Measurements from ENCODE around the gene RAET1G. TPM values are rescaled to one million over a fixed set of nuclear protein-coding genes. Genes with fewer than 3 reads are reported as not detected.
A peak's percentile ranks its signal among the peaks of the same experiment; 100 is the strongest.

RAET1G gene
- total and polyA plus RNA-seq, 9 of the 15 experiments (the other 6 are each of a cell fraction or from before 2014, with no cell fraction given), result 0.11 TPM; not detected in 8

DNA sequence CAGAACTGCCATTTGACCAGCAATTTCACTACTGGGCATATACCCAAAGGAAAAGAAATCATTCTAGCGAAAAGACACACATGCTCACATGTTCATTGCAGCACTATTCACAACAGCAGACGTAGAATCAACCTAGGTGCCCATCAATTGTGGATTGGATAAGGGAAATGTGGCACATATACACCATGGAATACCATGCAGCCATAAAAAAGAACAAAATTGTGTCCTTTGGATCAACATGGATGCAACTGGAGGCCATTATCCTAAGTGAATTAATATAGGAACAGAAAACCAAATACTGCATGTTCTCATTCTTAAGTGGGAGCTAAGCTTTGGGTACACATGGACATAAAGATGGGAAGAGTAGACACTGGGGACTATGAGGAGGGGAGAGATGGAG is 41.1 kb downstream of the RAET1G start (continued):
- TF ChIP-seq, protein P1, sequence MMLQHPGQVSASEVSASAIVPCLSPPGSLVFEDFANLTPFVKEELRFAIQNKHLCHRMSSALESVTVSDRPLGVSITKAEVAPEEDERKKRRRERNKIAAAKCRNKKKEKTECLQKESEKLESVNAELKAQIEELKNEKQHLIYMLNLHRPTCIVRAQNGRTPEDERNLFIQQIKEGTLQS (IDR thresholded peaks at IDR 0.05), result no peak
- TF ChIP-seq, protein P1 (CRISPR knock-in tag; conservative IDR thresholded peaks at IDR 0.05), result no peak
- no peak for TF ChIP-seq GABPA (tag; conservative IDR thresholded peaks at IDR 0.05; ENCODE audit: low read depth)
- TF ChIP-seq, protein P2, sequence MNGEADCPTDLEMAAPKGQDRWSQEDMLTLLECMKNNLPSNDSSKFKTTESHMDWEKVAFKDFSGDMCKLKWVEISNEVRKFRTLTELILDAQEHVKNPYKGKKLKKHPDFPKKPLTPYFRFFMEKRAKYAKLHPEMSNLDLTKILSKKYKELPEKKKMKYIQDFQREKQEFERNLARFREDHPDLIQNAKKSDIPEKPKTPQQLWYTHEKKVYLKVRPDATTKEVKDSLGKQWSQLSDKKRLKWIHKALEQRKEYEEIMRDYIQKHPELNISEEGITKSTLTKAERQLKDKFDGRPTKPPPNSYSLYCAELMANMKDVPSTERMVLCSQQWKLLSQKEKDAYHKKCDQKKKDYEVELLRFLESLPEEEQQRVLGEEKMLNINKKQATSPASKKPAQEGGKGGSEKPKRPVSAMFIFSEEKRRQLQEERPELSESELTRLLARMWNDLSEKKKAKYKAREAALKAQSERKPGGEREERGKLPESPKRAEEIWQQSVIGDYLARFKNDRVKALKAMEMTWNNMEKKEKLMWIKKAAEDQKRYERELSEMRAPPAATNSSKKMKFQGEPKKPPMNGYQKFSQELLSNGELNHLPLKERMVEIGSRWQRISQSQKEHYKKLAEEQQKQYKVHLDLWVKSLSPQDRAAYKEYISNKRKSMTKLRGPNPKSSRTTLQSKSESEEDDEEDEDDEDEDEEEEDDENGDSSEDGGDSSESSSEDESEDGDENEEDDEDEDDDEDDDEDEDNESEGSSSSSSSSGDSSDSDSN (IDR thresholded peaks at IDR 0.05; ENCODE audit: borderline replicate concordance in 1 of 2, low read depth in 2 of 2, low read length in 2 of 2), result no peak
- TF ChIP-seq, protein P3, sequence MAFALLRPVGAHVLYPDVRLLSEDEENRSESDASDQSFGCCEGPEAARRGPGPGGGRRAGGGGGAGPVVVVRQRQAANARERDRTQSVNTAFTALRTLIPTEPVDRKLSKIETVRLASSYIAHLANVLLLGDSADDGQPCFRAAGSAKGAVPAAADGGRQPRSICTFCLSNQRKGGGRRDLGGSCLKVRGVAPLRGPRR (CRISPR knock-in tag; IDR thresholded peaks at IDR 0.05), result no peak

DNA sequence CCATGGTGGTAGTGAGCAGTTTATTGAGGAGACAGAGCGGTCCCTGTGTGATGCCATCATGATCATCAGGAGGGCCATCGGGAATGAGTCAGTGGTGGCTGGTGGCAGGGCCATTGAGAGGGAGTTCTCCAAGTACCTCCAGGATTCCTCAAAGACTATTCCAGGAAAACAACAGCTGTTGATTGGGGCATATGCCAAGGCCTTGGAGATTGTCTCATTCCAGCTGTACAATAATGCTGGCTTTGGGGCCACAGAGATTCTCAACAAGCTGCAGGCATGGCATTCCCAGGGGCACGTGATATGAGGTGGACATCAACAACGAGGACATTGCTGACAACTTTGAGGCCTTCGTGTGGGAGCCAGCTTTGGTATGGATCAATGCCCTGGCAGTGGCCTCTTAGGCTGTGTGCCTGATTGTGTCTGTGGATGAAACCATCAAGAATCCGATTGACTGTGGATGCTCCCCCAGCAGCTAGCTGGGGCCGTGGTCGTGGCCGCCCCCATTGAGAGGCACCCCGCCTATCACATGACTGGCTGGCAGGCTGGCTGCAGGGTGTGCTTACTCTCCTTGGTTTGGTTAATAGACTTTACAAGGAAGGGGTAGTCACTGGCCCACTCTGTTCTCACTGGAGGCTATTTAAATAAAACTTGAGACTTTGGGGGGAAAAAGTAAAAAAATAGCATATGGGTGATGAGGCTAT is 41.7 kb downstream of the RAET1G start:
- TF ChIP-seq, protein P4, sequence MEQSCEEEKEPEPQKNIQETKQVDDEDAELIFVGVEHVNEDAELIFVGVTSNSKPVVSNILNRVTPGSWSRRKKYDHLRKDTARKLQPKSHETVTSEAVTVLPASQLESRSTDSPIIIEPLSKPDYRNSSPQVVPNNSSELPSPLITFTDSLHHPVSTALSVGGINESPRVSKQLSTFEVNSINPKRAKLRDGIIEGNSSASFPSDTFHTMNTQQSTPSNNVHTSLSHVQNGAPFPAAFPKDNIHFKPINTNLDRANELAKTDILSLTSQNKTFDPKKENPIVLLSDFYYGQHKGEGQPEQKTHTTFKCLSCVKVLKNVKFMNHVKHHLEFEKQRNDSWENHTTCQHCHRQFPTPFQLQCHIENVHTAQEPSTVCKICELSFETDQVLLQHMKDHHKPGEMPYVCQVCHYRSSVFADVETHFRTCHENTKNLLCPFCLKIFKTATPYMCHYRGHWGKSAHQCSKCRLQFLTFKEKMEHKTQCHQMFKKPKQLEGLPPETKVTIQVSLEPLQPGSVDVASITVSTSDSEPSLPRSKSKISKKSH (CRISPR knock-in tag; IDR thresholded peaks at IDR 0.05), result no peak
- TF ChIP-seq, protein P5, sequence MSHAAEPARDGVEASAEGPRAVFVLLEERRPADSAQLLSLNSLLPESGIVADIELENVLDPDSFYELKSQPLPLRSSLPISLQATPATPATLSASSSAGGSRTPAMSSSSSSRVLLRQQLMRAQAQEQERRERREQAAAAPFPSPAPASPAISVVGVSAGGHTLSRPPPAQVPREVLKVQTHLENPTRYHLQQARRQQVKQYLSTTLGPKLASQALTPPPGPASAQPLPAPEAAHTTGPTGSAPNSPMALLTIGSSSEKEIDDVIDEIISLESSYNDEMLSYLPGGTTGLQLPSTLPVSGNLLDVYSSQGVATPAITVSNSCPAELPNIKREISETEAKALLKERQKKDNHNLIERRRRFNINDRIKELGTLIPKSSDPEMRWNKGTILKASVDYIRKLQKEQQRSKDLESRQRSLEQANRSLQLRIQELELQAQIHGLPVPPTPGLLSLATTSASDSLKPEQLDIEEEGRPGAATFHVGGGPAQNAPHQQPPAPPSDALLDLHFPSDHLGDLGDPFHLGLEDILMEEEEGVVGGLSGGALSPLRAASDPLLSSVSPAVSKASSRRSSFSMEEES (CRISPR knock-in tag; IDR thresholded peaks at IDR 0.05), result peak; percentile 11; the same call in 1 of the 2 replicates
- TF ChIP-seq, protein P6, sequence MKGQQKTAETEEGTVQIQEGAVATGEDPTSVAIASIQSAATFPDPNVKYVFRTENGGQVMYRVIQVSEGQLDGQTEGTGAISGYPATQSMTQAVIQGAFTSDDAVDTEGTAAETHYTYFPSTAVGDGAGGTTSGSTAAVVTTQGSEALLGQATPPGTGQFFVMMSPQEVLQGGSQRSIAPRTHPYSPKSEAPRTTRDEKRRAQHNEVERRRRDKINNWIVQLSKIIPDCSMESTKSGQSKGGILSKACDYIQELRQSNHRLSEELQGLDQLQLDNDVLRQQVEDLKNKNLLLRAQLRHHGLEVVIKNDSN (CRISPR knock-in tag; IDR thresholded peaks at IDR 0.05), result peak; percentile 38; the same call in 1 of the 2 replicates
- no peaks in the 10 kb centered on the region for H3K36me3 ChIP-seq (ENCODE audit: control insufficient read depth, insufficient read depth, low read length)
- H3K9me1 ChIP-seq (ENCODE audit: control insufficient read depth, insufficient read depth, low read length), result no peaks in the 10 kb centered on the region
- H3K4me3 ChIP-seq, result no peak overlapping the region
- in situ Hi-C loops (cut with MboI) (no loop called here), intact Hi-C loops (cut with micrococcal nuclease) (no loop called here)
- H3K27ac ChIP-seq (ENCODE audit: extremely low read depth, low read depth, low read length), result no peak overlapping the region
- no peaks in the 10 kb centered on the region for H3K79me2 ChIP-seq (ENCODE audit: control insufficient read depth, insufficient read depth, low read length)
- no peak overlapping the region for H3K9ac ChIP-seq (ENCODE audit: insufficient read depth in 1 of 2, low read depth in 2 of 2, low read length in 2 of 2)
- DNase-seq (ENCODE audit: extremely low read depth in 1 of 4, low spot score in 3 of 4) (no peak), ATAC-seq (no peak), FAIRE-seq (no peak)
- ChIA-PET CTCF (ENCODE audit: low intra/inter-chr PET ratio) (no interaction called here), POLR2A (interaction anchor here (0.6 to 0.9 kb wide), 4 partner anchors 12 to 49 kb away, joined by 3 read pairs; no protein-coding TSS in a partner anchor)
- no peaks in the 10 kb centered on the region for H3K9me3 ChIP-seq (replicated peaks; ENCODE audit: control insufficient read depth, insufficient read depth, low read depth, low read length)
- no TSS peak for BruUV-seq (replicated peaks)
- H4K20me1 ChIP-seq (replicated peaks; ENCODE audit: control insufficient read depth, insufficient read depth, low read length), result no peaks in the 10 kb centered on the region
- WGBS (ENCODE audit: insufficient coverage, low coverage, missing lambda C conversion rate), result 3% methylated on average over 10 of the region's 10 CpGs
- H2AFZ ChIP-seq (ENCODE audit: low read depth, low read length), result no peak overlapping the region
- H3K27me3 ChIP-seq (ENCODE audit: control insufficient read depth in 2 of 2, insufficient read depth in 2 of 2, low read length in 2 of 2), result peaks cover 37 to 41% of the 10 kb centered on the region in 2 experiments; a peak in 4 of 5 replicates
- no peaks in the 10 kb centered on the region for H3K4me1 ChIP-seq (replicated peaks in 1 of 2; ENCODE audit: control insufficient read depth in 2 of 2, insufficient read depth in 2 of 2, low read length in 2 of 2)
- H3K4me2 ChIP-seq (ENCODE audit: insufficient read depth, low read length), result no peak overlapping the region
